Measurements from ENCODE around the gene MYOD1. TPM values are rescaled to one million over a fixed set of nuclear protein-coding genes. Genes with fewer than 3 reads are reported as not detected.

The MYOD1 gene
- total and polyA plus RNA-seq, 2 of the 13 experiments (the other 11 are each of a cell fraction or from before 2014, with no cell fraction given): not detected

DNA sequence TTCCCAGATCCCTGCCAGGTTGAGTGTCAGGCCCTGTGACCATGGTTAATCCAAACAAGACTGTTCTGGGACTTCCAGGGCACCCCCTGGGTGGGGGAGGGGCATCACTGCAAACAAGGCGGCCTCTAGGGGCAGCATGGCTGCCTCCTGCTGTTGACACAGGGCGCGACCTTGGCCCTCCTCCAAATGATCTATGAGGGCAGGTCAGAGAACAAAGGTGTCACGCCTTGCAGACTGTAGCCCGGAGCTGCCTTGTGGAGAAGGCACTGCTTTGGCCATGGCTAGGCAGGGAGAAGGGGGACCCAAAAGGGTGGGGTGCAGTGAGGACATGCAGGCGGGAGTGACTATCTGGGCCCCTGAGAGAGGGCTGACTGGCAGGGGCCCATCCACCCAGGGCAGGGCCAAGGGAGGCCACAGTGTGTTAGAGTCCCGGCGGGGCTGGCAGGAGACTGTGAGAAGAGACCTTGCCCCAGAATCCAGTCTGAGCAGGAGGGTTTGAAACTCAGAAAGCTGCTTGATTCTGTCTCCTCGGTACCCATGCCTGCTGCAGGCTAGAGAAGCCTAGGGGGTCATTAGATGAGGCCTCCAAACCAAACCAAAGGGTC, 50.8 kb downstream of the MYOD1 start (continued):
- TF ChIP-seq PAF1 (CRISPR knock-in tag; IDR thresholded peaks at IDR 0.05): no peak
- no peak for TF ChIP-seq HOXA9 (CRISPR knock-in tag; IDR thresholded peaks at IDR 0.05; ENCODE audit: borderline replicate concordance)
- TF ChIP-seq, protein P1, sequence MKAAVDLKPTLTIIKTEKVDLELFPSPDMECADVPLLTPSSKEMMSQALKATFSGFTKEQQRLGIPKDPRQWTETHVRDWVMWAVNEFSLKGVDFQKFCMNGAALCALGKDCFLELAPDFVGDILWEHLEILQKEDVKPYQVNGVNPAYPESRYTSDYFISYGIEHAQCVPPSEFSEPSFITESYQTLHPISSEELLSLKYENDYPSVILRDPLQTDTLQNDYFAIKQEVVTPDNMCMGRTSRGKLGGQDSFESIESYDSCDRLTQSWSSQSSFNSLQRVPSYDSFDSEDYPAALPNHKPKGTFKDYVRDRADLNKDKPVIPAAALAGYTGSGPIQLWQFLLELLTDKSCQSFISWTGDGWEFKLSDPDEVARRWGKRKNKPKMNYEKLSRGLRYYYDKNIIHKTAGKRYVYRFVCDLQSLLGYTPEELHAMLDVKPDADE (CRISPR knock-in tag; IDR thresholded peaks at IDR 0.05): no peak
- no peak for TF ChIP-seq ZNF354B (CRISPR knock-in tag; IDR thresholded peaks at IDR 0.05)
- TF ChIP-seq ZNF530 (CRISPR knock-in tag; IDR thresholded peaks at IDR 0.05; ENCODE audit: low read depth): no peak
- peak; percentile 89; the same call in 1 of the 2 replicates for TF ChIP-seq SMAD3 (CRISPR knock-in tag; IDR thresholded peaks at IDR 0.05)
- peak; percentile 71; the same call in 1 of the 2 replicates for TF ChIP-seq ZNF235 (CRISPR knock-in tag; IDR thresholded peaks at IDR 0.05; ENCODE audit: borderline replicate concordance)
- TF ChIP-seq NONO (IDR thresholded peaks at IDR 0.05): no peak
- TF ChIP-seq NONO (CRISPR knock-in tag; conservative IDR thresholded peaks at IDR 0.05): peak; percentile 99
- TF ChIP-seq ZBTB21 (CRISPR knock-in tag; IDR thresholded peaks at IDR 0.05): no peak
- TF ChIP-seq GLI4 (CRISPR knock-in tag; IDR thresholded peaks at IDR 0.05; ENCODE audit: borderline replicate concordance): no peak; the same call in 1 of the 2 replicates
- no peak for TF ChIP-seq ZNF256 (CRISPR knock-in tag; conservative IDR thresholded peaks at IDR 0.05)
- TF ChIP-seq CREB1 (IDR thresholded peaks at IDR 0.05): no peak
- peak; percentile 68 for TF ChIP-seq CREB1 (CRISPR knock-in tag; IDR thresholded peaks at IDR 0.05)
- TF ChIP-seq, protein P2, sequence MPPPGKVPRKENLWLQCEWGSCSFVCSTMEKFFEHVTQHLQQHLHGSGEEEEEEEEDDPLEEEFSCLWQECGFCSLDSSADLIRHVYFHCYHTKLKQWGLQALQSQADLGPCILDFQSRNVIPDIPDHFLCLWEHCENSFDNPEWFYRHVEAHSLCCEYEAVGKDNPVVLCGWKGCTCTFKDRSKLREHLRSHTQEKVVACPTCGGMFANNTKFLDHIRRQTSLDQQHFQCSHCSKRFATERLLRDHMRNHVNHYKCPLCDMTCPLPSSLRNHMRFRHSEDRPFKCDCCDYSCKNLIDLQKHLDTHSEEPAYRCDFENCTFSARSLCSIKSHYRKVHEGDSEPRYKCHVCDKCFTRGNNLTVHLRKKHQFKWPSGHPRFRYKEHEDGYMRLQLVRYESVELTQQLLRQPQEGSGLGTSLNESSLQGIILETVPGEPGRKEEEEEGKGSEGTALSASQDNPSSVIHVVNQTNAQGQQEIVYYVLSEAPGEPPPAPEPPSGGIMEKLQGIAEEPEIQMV (CRISPR knock-in tag; IDR thresholded peaks at IDR 0.05; ENCODE audit: low read depth): peak; percentile 85
- TF ChIP-seq GTF2F1 (IDR thresholded peaks at IDR 0.05; ENCODE audit: low read length): no peak
- TF ChIP-seq LCORL (IDR thresholded peaks at IDR 0.05): no peak
- peak; percentile 98 for TF ChIP-seq LCORL (CRISPR knock-in tag; IDR thresholded peaks at IDR 0.05)
- TF ChIP-seq ATAD3A (CRISPR knock-in tag; IDR thresholded peaks at IDR 0.05): no peak
- 0 out of 2 replicates have a peak, but pooled peaks have one; percentile 65 for TF ChIP-seq ZNF17 (CRISPR knock-in tag; IDR thresholded peaks at IDR 0.05)
- 0 out of 4 replicates have a peak, but pooled peaks of 1 of the 2 experiments have one; percentile 30 for TF ChIP-seq POLR2A (IDR thresholded peaks at IDR 0.05; ENCODE audit: insufficient read depth in 1 of 2, low read depth in 2 of 2, low read length in 2 of 2)
- TF ChIP-seq SRSF9 (IDR thresholded peaks at IDR 0.05; ENCODE audit: borderline replicate concordance, insufficient read depth, low read depth, low read length, poor library complexity, severe bottlenecking): no peak
- no peak for TF ChIP-seq KLF9 (CRISPR knock-in tag; IDR thresholded peaks at IDR 0.05; ENCODE audit: low read depth)
- TF ChIP-seq, protein P3, sequence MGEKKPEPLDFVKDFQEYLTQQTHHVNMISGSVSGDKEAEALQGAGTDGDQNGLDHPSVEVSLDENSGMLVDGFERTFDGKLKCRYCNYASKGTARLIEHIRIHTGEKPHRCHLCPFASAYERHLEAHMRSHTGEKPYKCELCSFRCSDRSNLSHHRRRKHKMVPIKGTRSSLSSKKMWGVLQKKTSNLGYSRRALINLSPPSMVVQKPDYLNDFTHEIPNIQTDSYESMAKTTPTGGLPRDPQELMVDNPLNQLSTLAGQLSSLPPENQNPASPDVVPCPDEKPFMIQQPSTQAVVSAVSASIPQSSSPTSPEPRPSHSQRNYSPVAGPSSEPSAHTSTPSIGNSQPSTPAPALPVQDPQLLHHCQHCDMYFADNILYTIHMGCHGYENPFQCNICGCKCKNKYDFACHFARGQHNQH (CRISPR knock-in tag; IDR thresholded peaks at IDR 0.05): peak; percentile 97
- 0 out of 2 replicates have a peak, but pooled peaks have one; percentile 37 for TF ChIP-seq CC2D1A (CRISPR knock-in tag; IDR thresholded peaks at IDR 0.05)
- no peak for TF ChIP-seq DNMT1 (CRISPR knock-in tag; IDR thresholded peaks at IDR 0.05)
- peak; percentile 76; the same call in 1 of the 2 replicates for TF ChIP-seq ZNF451 (CRISPR knock-in tag; IDR thresholded peaks at IDR 0.05)
- TF ChIP-seq ASH2L (IDR thresholded peaks at IDR 0.05; ENCODE audit: insufficient read length, low read depth, low read length): peak; percentile 55
- TF ChIP-seq, protein P4, sequence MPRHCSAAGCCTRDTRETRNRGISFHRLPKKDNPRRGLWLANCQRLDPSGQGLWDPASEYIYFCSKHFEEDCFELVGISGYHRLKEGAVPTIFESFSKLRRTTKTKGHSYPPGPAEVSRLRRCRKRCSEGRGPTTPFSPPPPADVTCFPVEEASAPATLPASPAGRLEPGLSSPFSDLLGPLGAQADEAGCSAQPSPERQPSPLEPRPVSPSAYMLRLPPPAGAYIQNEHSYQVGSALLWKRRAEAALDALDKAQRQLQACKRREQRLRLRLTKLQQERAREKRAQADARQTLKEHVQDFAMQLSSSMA (CRISPR knock-in tag; IDR thresholded peaks at IDR 0.05): no peak
